ENCODE measurements around the gene KCNQ1.

KCNQ1 gene

GRCh38 chr11:2565447-2566222, 120.8 kb downstream of the KCNQ1 start:
- DNase-seq (ENCODE audit: low spot score) (no peak), FAIRE-seq (no peak)

GRCh38 chr11:2566223-2567025, 121.6 kb downstream of the KCNQ1 start:
- DNase-seq (ENCODE audit: low spot score) (no peak), FAIRE-seq (no peak)

- FAIRE-seq (no peak), DNase-seq (ENCODE audit: low spot score) (no peak)
Measured at GRCh38 chr11:2567026-2567671, 122.3 kb downstream of the KCNQ1 start.

GRCh38 chr11:2569321-2569721, 124.5 kb downstream of the KCNQ1 start:
- FAIRE-seq (no peak), DNase-seq (ENCODE audit: low spot score) (no peak)

GRCh38 chr11:2569731-2570210, 125.0 kb downstream of the KCNQ1 start:
- DNase-seq (ENCODE audit: low spot score), result no peak
- FAIRE-seq, result no peak

GRCh38 chr11:2570211-2570811, 125.5 kb downstream of the KCNQ1 start:
- DNase-seq (ENCODE audit: low spot score) (no peak), FAIRE-seq (no peak)

GRCh38 chr11:2570841-2571597, 126.2 kb downstream of the KCNQ1 start:
- DNase-seq (ENCODE audit: low spot score) (no peak), FAIRE-seq (no peak)

GRCh38 chr11:2571598-2572281, 126.9 kb downstream of the KCNQ1 start:
- FAIRE-seq (no peak), DNase-seq (ENCODE audit: low spot score) (no peak)

GRCh38 chr11:2572491-2573239, 127.9 kb downstream of the KCNQ1 start:
- no peak for DNase-seq (ENCODE audit: low spot score)
- FAIRE-seq, result no peak

GRCh38 chr11:2573240-2574042, 128.6 kb downstream of the KCNQ1 start:
- no peak for DNase-seq (ENCODE audit: low spot score)
- no peak for FAIRE-seq

- DNase-seq (ENCODE audit: low spot score), result no peak
- FAIRE-seq, result no peak
Measured at GRCh38 chr11:2574043-2574552, 129.3 kb downstream of the KCNQ1 start.

GRCh38 chr11:2574553-2575535, 130.0 kb downstream of the KCNQ1 start:
- FAIRE-seq, result no peak
- no peak for DNase-seq (ENCODE audit: low spot score)

GRCh38 chr11:2575591-2576051, 130.8 kb downstream of the KCNQ1 start:
- DNase-seq (ENCODE audit: low spot score), result no peak
- FAIRE-seq, result no peak

GRCh38 chr11:2576111-2576510, 131.3 kb downstream of the KCNQ1 start:
- DNase-seq (ENCODE audit: low spot score) (no peak), FAIRE-seq (no peak)

GRCh38 chr11:2576549-2576948, 131.7 kb downstream of the KCNQ1 start:
- FAIRE-seq (no peak), DNase-seq (ENCODE audit: low spot score) (no peak)

- DNase-seq (ENCODE audit: low spot score), result no peak
- FAIRE-seq, result no peak
Measured at GRCh38 chr11:2577031-2577990, 132.5 kb downstream of the KCNQ1 start.
